Measurements from ENCODE around the gene PSMD12.
"Not testable (repeated sequence)": the region's sequence is repeated elsewhere in the genome, so short reads cannot be mapped to it uniquely, and the experiment has no call there.

PSMD12 gene

GRCh38 chr17:67388986-67389385 is 22.6 kb upstream of the PSMD12 start:
- no peak overlapping the region for H3K27ac ChIP-seq
- no peak for DNase-seq (ENCODE audit: low spot score)
- ChIA-PET CTCF (interaction anchor here (2.3 kb wide), 1 partner anchor 86 kb away, joined by 13 read pairs; no protein-coding TSS in a partner anchor), POLR2A (ENCODE audit: low non-redundant PET) (no interaction called here)
- TF ChIP-seq CTCF (conservative IDR thresholded peaks at IDR 0.05; ENCODE audit: low read depth), result no peak

- DNase-seq (ENCODE audit: low spot score); POLR2A ChIA-PET (ENCODE audit: low non-redundant PET); H3K27ac ChIP-seq: not testable (repeated sequence)
- CTCF ChIA-PET, result interaction anchor here (0.6 to 3.9 kb wide), 3 partner anchors 87 to 302 kb away, joined by 5 to 26 read pairs (median 13); no protein-coding TSS in a partner anchor
These were observed 22.2 kb upstream of the PSMD12 start for GRCh38 chr17:67388536-67388935.

GRCh38 chr17:67386965-67387551 is 20.7 kb upstream of the PSMD12 start:
- peak; percentile 86 for TF ChIP-seq CTCF (conservative IDR thresholded peaks at IDR 0.05; ENCODE audit: low read depth)
- POLR2A ChIA-PET (ENCODE audit: low non-redundant PET), result no interaction called here
- CTCF ChIA-PET, result interaction anchor here (0.5 to 3.9 kb wide), 7 partner anchors 33 to 358 kb away, joined by 3 to 26 read pairs (median 3); no protein-coding TSS in a partner anchor
- DNase-seq (ENCODE audit: low spot score), result no peak
- H3K27ac ChIP-seq, result no peak overlapping the region

- POLR2A ChIA-PET (ENCODE audit: low non-redundant PET), result no interaction called here
- CTCF ChIA-PET, result interaction anchor here (0.6 to 3.9 kb wide), 6 partner anchors 19 to 209 kb away, joined by 3 to 26 read pairs (median 4); no protein-coding TSS in a partner anchor
- TF ChIP-seq CTCF (conservative IDR thresholded peaks at IDR 0.05; ENCODE audit: low read depth), result no peak
- no peak for DNase-seq (ENCODE audit: low spot score)
- H3K27ac ChIP-seq, result no peak overlapping the region
These were observed 19.0 kb upstream of the PSMD12 start for GRCh38 chr17:67385122-67385988.

GRCh38 chr17:67381929-67382257 is 15.5 kb upstream of the PSMD12 start:
- POLR2A ChIA-PET (ENCODE audit: low non-redundant PET), result no interaction called here
- DNase-seq (ENCODE audit: low spot score), result no peak
- H3K27ac ChIP-seq, result no peak overlapping the region
- no peak for TF ChIP-seq CTCF (conservative IDR thresholded peaks at IDR 0.05; ENCODE audit: low read depth)
- CTCF ChIA-PET, result interaction anchor here (0.7 kb wide), 1 partner anchor 94 kb away, joined by 5 read pairs; no protein-coding TSS in a partner anchor

GRCh38 chr17:67379251-67379630 is 12.9 kb upstream of the PSMD12 start:
- CTCF ChIA-PET, result interaction anchor here (0.6 to 1.6 kb wide), 14 partner anchors 10 to 608 kb away, joined by 3 to 17 read pairs (median 3); no protein-coding TSS in a partner anchor
- no peak for DNase-seq (ENCODE audit: low spot score)
- TF ChIP-seq CTCF (conservative IDR thresholded peaks at IDR 0.05; ENCODE audit: low read depth), result no peak
- H3K27ac ChIP-seq, result peak overlapping the region; percentile 86
- POLR2A ChIA-PET (ENCODE audit: low non-redundant PET), result no interaction called here

All from RWPE1 (cell line).